ENCODE data around the gene DYNLT3.

DYNLT3 gene, protein sequence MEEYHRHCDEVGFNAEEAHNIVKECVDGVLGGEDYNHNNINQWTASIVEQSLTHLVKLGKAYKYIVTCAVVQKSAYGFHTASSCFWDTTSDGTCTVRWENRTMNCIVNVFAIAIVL

DNA sequence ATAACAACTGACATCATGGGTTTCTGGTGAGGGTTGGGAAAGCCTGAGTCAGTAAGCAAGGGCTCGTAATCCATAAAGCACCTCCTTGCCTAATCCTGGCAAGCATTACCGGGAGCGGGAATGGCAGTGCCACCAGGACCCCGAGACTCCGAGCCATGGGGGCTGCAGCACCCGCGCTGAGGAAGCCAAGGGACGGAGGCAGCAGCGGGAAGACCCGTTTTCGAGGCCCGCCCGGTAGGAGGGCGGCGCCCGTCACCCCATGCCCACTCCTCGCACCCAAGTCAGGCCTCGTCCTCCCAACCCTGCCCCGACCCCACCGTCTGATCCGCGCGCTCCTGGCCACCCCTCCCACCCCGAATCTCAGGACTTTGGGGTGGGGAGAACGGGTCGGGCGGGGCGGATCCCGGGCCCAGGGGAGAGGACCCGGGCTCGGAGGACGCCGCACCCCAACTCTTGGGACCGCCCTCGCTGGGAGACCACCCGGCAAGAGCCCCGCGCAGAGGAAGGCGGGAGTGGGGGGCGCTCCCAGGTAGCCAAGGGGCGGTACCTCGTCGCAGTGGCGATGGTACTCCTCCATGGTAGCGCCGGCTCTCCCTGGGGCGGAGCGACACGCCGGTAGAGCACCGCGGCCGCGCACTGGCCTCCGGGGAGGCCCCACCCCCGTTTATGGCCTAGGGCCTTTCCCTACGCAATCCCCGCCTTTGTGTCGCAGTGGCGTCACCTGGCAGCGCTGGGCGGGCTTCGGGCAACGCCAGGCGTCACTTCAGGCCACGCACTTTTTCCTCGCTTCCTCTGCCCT, at the start of gene DYNLT3:
DYNLT3 (minus strand) TSS at position 638 of the 799 bp plus-strand sequence; CDS start at position 577, 61 bp downstream.
- peak within 1 kb of the TSS; percentile 78 for H3K4me3 ChIP-seq (ENCODE audit: insufficient read length, low read depth)
- no peaks in the 10 kb centered on the region for H3K9me3 ChIP-seq (ENCODE audit: insufficient read depth, low read length)
- TF ChIP-seq SUZ12 (IDR thresholded peaks at IDR 0.05; ENCODE audit: extremely low read depth, insufficient read depth, insufficient read length): no peak
- H3K36me3 ChIP-seq (ENCODE audit: insufficient read depth, insufficient read length, low read length): peaks cover 9% of the 10 kb centered on the region
- no peaks in the 10 kb centered on the region for H3K27me3 ChIP-seq (ENCODE audit: insufficient read depth, insufficient read length)
- no peaks in the 10 kb centered on the region for H3K4me1 ChIP-seq (ENCODE audit: insufficient read depth, insufficient read length)
- DNase-seq (ENCODE audit: low read depth, low spot score): peak; percentile 63
- peak within 1 kb of the TSS; percentile 80 for H3K9ac ChIP-seq (ENCODE audit: insufficient read length, low read depth)

DNA sequence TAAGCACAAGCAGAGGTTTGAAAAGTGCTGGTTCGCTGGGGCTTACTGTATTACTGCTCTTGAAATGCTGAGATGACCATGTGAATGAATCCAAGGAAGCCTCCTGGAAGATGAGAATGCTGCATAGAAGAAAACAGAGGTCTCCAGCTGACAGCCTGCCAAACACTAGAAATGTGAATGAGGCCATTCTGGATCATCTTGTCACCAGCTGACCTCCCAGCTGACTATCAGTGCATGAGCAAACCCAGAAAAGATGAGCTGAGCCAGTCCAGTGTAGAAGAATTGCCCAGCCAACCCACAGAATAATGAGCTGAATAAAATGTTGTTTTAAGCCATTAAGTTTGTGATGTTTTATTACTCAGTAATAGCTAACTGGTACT, 49.1 kb upstream of the DYNLT3 start:
- Histone ChIP-seq H3K9ac (ENCODE audit: insufficient read length, low read depth) (no peak overlapping the region), H3K27me3 (ENCODE audit: insufficient read depth, insufficient read length) (no peaks in the 10 kb centered on the region), H3K36me3 (ENCODE audit: insufficient read depth, insufficient read length, low read length) (no peaks in the 10 kb centered on the region), H3K4me1 (ENCODE audit: insufficient read depth, insufficient read length) (no peaks in the 10 kb centered on the region), H3K9me3 (ENCODE audit: insufficient read depth, low read length) (no peaks in the 10 kb centered on the region), H3K4me3 (ENCODE audit: insufficient read length, low read depth) (no peak overlapping the region)
- TF ChIP-seq YY1 (IDR thresholded peaks at IDR 0.05; ENCODE audit: insufficient read depth, insufficient read length): no peak
- TF ChIP-seq ZNF274 (IDR thresholded peaks at IDR 0.05; ENCODE audit: low read depth, low read length): no peak
- no peak for TF ChIP-seq SUZ12 (IDR thresholded peaks at IDR 0.05; ENCODE audit: extremely low read depth, insufficient read depth, insufficient read length)
- no peak for DNase-seq (ENCODE audit: low read depth, low spot score)

DNA sequence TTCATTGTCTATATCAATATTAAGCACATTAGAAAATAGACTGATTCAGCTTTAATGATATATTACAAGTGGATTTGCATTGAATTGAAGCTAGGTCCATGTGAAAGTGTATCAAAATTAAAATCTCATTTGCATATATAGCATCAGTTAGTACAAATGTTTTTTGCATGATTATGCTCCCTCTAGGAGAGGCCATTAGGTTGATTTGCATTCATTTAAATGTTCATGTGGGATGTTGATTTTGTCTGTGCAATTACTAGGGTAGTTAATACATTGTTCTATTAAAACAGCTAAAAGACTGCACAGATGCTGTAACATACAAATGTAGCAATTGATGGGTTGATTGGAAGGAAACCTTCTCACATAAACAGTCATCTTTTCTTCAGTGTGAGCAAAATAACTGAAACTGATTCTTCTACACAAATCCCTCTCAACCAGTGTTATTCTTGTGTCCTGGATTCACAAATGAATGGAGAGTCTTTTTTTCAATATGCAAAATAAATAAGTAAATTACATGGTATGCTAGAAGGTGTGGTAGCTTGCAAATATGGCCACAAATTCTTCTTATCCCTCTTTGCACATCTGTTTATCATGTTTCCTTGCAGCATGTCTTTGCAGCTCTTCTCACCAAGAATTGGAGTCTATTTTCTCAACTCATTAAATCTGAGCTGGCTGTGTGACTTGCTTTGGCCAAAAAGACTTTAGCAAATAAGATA, 48.6 kb upstream of the DYNLT3 start:
- H3K36me3 ChIP-seq (ENCODE audit: insufficient read depth, insufficient read length, low read length): no peaks in the 10 kb centered on the region
- H3K9me3 ChIP-seq (ENCODE audit: insufficient read depth, low read length): no peaks in the 10 kb centered on the region
- TF ChIP-seq SUZ12 (IDR thresholded peaks at IDR 0.05; ENCODE audit: extremely low read depth, insufficient read depth, insufficient read length) (no peak), YY1 (IDR thresholded peaks at IDR 0.05; ENCODE audit: insufficient read depth, insufficient read length) (no peak), ZNF274 (IDR thresholded peaks at IDR 0.05; ENCODE audit: low read depth, low read length) (no peak)
- no peak overlapping the region for H3K9ac ChIP-seq (ENCODE audit: insufficient read length, low read depth)
- H3K4me1 ChIP-seq (ENCODE audit: insufficient read depth, insufficient read length): no peaks in the 10 kb centered on the region
- no peak for DNase-seq (ENCODE audit: low read depth, low spot score)
- H3K4me3 ChIP-seq (ENCODE audit: insufficient read length, low read depth): no peak overlapping the region
- H3K27me3 ChIP-seq (ENCODE audit: insufficient read depth, insufficient read length): no peaks in the 10 kb centered on the region

DNA sequence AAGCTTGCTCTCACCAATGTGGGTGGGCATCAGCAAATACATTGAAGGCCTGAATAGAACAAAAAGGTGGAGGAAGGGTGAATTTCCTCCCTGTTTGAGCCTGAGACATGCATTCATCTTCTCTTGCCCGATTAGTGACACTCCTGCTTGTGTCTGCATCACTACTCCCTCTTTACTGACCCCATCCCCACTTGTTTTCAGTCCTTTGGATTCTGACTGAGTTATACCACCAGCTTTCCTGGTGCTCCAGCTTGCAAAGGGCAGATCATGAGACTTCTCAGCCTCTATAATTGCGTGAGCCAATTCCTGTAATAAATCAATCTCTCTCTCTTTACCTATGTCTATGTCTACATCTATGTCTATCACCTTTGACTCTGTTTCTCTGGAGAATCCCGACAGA, 47.4 kb upstream of the DYNLT3 start:
- no peaks in the 10 kb centered on the region for H3K9me3 ChIP-seq (ENCODE audit: insufficient read depth, low read length)
- H3K27me3 ChIP-seq (ENCODE audit: insufficient read depth, insufficient read length): no peaks in the 10 kb centered on the region
- DNase-seq (ENCODE audit: low read depth, low spot score): no peak
- no peak overlapping the region for H3K4me3 ChIP-seq (ENCODE audit: insufficient read length, low read depth)
- no peak overlapping the region for H3K9ac ChIP-seq (ENCODE audit: insufficient read length, low read depth)
- TF ChIP-seq YY1 (IDR thresholded peaks at IDR 0.05; ENCODE audit: insufficient read depth, insufficient read length): no peak
- TF ChIP-seq SUZ12 (IDR thresholded peaks at IDR 0.05; ENCODE audit: extremely low read depth, insufficient read depth, insufficient read length): no peak
- no peak for TF ChIP-seq ZNF274 (IDR thresholded peaks at IDR 0.05; ENCODE audit: low read depth, low read length)
- no peaks in the 10 kb centered on the region for H3K36me3 ChIP-seq (ENCODE audit: insufficient read depth, insufficient read length, low read length)
- no peaks in the 10 kb centered on the region for H3K4me1 ChIP-seq (ENCODE audit: insufficient read depth, insufficient read length)

DNA sequence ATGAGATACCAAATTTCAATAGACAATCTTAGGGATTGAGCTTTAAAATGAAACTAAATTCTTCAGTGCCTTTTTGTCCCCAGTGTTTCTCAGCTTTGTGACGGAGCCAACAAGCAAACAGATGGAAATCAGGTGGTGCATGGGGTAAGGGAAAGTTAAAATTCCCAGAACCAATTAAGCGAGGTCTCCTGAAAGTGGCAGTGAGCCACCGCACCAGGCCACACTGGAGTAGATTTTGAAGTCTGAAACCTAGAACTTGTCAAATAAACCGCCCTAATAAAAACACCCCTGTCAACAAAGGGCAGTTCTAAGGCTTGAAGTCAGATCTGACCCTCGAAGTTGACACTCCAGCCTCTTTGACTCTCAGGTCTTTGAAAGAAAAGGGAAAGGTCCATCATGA, 40.6 kb upstream of the DYNLT3 start:
- DNase-seq (ENCODE audit: low read depth, low spot score): no peak
- Histone ChIP-seq H3K27me3 (ENCODE audit: insufficient read depth, insufficient read length) (no peaks in the 10 kb centered on the region), H3K9me3 (ENCODE audit: insufficient read depth, low read length) (no peaks in the 10 kb centered on the region; the same call in 1 of the 2 replicates), H3K4me1 (ENCODE audit: insufficient read depth, insufficient read length) (no peaks in the 10 kb centered on the region), H3K4me3 (ENCODE audit: insufficient read length, low read depth) (no peak overlapping the region), H3K36me3 (ENCODE audit: insufficient read depth, insufficient read length, low read length) (no peaks in the 10 kb centered on the region), H3K9ac (ENCODE audit: insufficient read length, low read depth) (no peak overlapping the region)
- TF ChIP-seq YY1 (IDR thresholded peaks at IDR 0.05; ENCODE audit: insufficient read depth, insufficient read length): no peak
- TF ChIP-seq SUZ12 (IDR thresholded peaks at IDR 0.05; ENCODE audit: extremely low read depth, insufficient read depth, insufficient read length): no peak
- TF ChIP-seq ZNF274 (IDR thresholded peaks at IDR 0.05; ENCODE audit: low read depth, low read length): no peak

DNA sequence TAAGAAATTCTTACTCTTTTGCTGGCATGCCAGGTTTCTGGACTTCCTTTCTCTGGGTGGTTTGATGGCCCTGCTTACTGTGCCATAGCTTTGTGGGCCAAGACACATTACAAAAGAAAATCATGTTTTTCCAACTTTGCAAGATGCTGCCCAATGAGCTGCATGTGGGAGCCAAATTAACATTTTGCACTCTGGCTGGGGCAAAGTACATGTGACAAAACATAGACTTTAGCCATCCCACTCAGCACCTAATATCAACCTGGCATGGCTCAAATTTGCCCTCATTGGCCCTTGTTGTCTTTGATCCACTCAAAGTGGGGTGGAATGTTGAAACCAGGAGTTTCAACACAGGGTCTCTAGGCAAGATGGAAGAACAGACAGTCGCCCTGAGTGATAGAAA, 40.0 kb upstream of the DYNLT3 start:
- Histone ChIP-seq H3K9me3 (ENCODE audit: insufficient read depth, low read length) (no peaks in the 10 kb centered on the region; the same call in 1 of the 2 replicates), H3K36me3 (ENCODE audit: insufficient read depth, insufficient read length, low read length) (no peaks in the 10 kb centered on the region), H3K9ac (ENCODE audit: insufficient read length, low read depth) (no peak overlapping the region), H3K27me3 (ENCODE audit: insufficient read depth, insufficient read length) (no peaks in the 10 kb centered on the region), H3K4me1 (ENCODE audit: insufficient read depth, insufficient read length) (no peaks in the 10 kb centered on the region), H3K4me3 (ENCODE audit: insufficient read length, low read depth) (no peak overlapping the region)
- TF ChIP-seq YY1 (IDR thresholded peaks at IDR 0.05; ENCODE audit: insufficient read depth, insufficient read length): no peak
- no peak for TF ChIP-seq ZNF274 (IDR thresholded peaks at IDR 0.05; ENCODE audit: low read depth, low read length)
- no peak for TF ChIP-seq SUZ12 (IDR thresholded peaks at IDR 0.05; ENCODE audit: extremely low read depth, insufficient read depth, insufficient read length)
- DNase-seq (ENCODE audit: low read depth, low spot score): no peak

DNA sequence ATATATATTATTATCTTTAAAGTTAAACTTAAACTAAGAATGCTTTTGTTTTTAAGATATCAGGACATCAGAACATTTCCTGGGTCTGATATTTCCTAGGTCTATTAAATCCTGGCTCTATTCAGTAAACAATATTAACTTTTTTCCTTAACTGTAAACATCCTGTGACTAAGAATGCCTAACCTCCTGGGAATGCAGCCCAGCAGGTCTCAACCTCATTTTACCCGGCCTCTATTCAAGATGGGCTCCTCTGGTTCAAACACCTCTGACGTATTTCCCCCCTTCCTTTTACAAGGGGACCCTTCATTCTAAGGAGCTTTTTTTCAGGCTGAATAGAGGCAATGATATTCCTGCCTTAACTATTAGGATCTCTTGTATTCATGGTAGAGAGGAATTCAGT, 35.8 kb upstream of the DYNLT3 start:
- Histone ChIP-seq H3K9ac (ENCODE audit: insufficient read length, low read depth) (no peak overlapping the region), H3K36me3 (ENCODE audit: insufficient read depth, insufficient read length, low read length) (no peaks in the 10 kb centered on the region), H3K9me3 (ENCODE audit: insufficient read depth, low read length) (no peaks in the 10 kb centered on the region; the same call in 1 of the 2 replicates), H3K4me1 (ENCODE audit: insufficient read depth, insufficient read length) (no peaks in the 10 kb centered on the region), H3K27me3 (ENCODE audit: insufficient read depth, insufficient read length) (no peaks in the 10 kb centered on the region), H3K4me3 (ENCODE audit: insufficient read length, low read depth) (no peak overlapping the region)
- DNase-seq (ENCODE audit: low read depth, low spot score): peak; percentile 16
- TF ChIP-seq ZNF274 (IDR thresholded peaks at IDR 0.05; ENCODE audit: low read depth, low read length): no peak
- no peak for TF ChIP-seq SUZ12 (IDR thresholded peaks at IDR 0.05; ENCODE audit: extremely low read depth, insufficient read depth, insufficient read length)
- no peak for TF ChIP-seq YY1 (IDR thresholded peaks at IDR 0.05; ENCODE audit: insufficient read depth, insufficient read length)
